Epithelial cell of esophagus (primary cell): ENCODE data around the gene ZNF611.
"Not testable (repeated sequence)": the region's sequence is repeated elsewhere in the genome, so short reads cannot be mapped to it uniquely, and the experiment has no call there.

Source experiments
- DNase-seq: peaks from one replicate; pipeline ENCODE4 v3.0.0; 2010; ENCODE audit warnings: low read depth
- H3K4me3 ChIP-seq: 2 replicates; pipeline ENCODE4 v1.5.1; 2011; ENCODE audit warnings: mild to moderate bottlenecking, low read length, control low read depth
- CTCF ChIP-seq: IDR thresholded peaks from 2 replicates; pipeline ENCODE4 v1.5.1; 2011; ENCODE audit warnings: low read depth, mild to moderate bottlenecking, low read length, control low read depth, inconsistent platforms; ENCODE audit not compliant: insufficient read depth; ENCODE audit errors: missing control alignments

Gene ZNF611

GRCh38 chr19:52734893-52735661 lies at the start of gene ZNF611:
Gene ZNF611, minus strand, starts transcription at chr19:52735044. Its CDS starts 19,150 bp downstream, at chr19:52715894.
- peak within 1 kb of the TSS; percentile 93 for H3K4me3 ChIP-seq
- DNase-seq: peak; percentile 97
- TF ChIP-seq CTCF: peak; percentile 66

DNA sequence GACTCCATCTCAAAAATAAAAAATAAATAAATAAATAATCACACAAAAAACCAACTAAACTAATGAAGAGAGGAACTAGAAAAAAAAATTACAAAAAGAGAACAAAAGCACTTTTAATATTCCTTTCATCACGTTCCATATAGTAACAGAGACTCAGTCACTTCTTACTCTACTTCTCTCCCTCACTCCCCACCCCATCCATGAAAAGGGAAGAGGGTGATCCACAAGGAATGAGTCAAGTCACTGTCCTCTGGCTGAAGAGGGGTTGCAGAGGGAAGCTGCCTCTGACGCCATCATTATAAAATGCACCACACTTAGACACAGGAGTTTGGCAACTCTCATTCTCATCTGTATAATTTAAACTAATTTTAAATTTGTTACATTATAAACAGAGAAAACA lies 48.0 kb upstream of the ZNF611 start:
- not testable (repeated sequence) for H3K4me3 ChIP-seq

DNA sequence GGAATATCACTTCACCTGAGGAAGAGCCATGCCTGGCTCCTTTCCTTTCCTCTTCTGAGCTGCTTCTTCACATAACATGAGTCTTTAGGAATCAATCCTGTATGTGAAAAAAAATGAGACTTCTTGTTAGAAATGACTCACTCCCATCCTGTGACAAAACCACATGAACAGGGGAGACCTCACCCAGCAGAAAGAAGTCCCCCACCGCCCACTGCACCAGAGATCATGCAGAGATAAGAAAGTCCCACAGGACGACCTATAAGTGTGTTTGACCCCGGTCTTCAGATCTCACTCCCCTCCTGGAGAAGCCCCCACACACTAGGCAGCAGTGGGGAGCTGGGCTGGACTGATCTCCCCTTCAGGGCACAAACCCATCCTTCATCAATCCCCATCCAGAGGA lies 44.0 kb upstream of the ZNF611 start:
- no peak for DNase-seq
- TF ChIP-seq CTCF: no peak
- no peak overlapping the region for H3K4me3 ChIP-seq

More for the DNA sequence above, 48.0 kb upstream of the ZNF611 start:
- not testable (repeated sequence) for DNase-seq

DNA sequence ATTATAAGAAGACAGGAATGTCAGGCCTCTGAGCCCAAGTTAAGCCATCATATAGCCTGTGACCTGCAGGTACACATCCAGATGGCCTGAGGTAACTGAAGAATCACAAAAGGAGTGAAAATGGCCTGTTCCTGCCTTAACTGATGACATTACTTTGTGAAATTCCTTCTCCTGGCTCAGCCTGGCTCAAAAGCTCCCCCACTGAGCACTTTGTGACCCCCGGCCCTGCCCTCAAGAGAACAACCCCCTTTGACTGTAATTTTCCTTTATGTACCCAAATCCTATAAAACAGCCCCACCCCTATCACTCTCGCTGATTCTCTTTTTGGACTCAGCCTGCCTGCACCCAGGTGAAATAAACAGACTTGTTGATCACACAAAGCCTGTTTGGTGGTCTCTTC lies 21.6 kb upstream of the ZNF611 start:
- H3K4me3 ChIP-seq, DNase-seq: not testable (repeated sequence)

DNA sequence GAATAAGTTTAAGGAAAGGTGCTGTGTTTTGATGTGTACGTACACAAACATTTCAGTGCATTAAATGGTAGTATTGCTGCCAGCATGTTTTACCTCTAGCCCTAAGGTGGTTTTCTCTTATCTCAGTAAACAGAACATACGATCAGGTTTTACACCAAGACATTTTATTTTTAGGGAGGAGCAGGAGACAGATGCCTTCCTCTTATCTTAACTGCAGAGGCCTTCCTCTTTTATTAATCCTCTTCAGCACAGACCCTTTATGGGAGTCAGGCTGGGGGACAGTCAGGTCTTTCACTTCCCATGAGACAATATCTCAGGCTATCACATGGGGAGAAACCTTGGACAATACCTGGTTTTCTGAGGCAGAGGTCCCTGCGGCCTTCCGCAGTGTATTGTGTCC lies 14.9 kb upstream of the ZNF611 start:
- no peak overlapping the region for H3K4me3 ChIP-seq
- TF ChIP-seq CTCF: no peak
- no peak for DNase-seq

GRCh38 chr19:52748336-52748950 lies 13.6 kb upstream of the ZNF611 start:
- peak; percentile 34 for TF ChIP-seq CTCF
- peak; percentile 55 for DNase-seq

GRCh38 chr19:52745919-52746318 lies 11.1 kb upstream of the ZNF611 start:
- DNase-seq: peak; percentile 39

More at GRCh38 chr19:52748336-52748950, 13.6 kb upstream of the ZNF611 start:
- no peak overlapping the region for H3K4me3 ChIP-seq

GRCh38 chr19:52743091-52743490 lies 8.2 kb upstream of the ZNF611 start:
- no peak overlapping the region for H3K4me3 ChIP-seq
- TF ChIP-seq CTCF: no peak
- DNase-seq: no peak

More at GRCh38 chr19:52745919-52746318, 11.1 kb upstream of the ZNF611 start:
- H3K4me3 ChIP-seq: not testable (repeated sequence)
